LNCAP (cell line): Measurements from ENCODE around the gene FBXO10.
A peak's percentile ranks its signal among the peaks of the same experiment; 100 is the strongest.

Experiments
- CTCF ChIP-seq: fragments of 450-650 bp; IDR thresholded peaks from 2 replicates; pipeline ENCODE4 v1.5.1; 2017; ENCODE audit warnings: mild to moderate bottlenecking

Gene FBXO10

GRCh38 chr9:37583522-37584121 lies 7.4 kb upstream of the FBXO10 start:
- TF ChIP-seq CTCF, result no peak

DNA sequence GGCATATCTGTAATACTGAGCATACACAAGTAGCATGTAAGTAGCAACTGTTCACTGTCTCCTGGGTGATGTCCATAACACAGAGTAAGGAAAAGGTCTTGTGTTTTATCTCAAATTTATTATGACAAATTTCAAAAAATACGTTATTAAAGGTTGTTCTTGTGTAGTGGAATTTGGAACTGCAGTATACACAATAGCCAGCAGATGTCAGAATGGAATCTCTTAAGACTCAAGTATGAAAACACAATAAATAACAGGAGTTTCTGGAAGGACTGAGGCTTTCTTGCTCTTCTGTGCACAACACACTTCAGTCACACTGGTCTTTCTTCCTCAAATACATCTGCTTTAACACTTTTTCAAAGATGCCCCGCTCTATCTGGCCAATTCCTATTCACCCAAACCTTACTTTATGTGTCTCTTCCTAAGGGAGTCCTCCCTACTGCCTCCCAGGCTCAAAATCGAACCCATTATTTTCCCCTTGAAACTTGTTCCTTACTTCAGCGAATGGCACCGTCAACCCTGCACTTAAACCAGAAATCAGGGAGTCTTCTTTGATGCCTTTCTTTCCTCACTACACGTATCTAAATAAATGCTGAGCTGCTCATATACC lies 6.5 kb upstream of the FBXO10 start:
- peak; percentile 85 for TF ChIP-seq CTCF

DNA sequence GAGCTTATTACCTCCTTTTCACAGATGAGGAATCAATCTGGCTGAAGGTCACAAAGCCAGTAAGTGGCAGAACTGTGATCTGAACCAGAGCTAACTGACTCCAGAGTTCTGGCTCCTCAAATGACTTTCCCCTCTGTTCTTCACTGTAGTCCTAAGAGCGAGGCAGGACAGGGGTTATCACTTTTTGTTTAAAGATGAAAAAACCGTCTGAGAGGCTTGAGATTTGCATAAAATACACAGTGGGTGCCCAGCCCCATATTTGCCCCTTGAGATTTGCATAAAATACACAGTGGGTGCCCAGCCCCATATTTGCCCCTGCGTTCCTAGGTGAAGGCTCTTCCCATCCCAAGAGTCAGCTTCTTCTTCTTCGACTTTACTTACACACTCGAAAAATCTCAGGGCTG lies 667 bp downstream of the FBXO10 start:
- TF ChIP-seq CTCF, result no peak

- TF ChIP-seq CTCF, result no peak
Observed at GRCh38 chr9:37575001-37575400, 1.2 kb downstream of the FBXO10 start.

DNA sequence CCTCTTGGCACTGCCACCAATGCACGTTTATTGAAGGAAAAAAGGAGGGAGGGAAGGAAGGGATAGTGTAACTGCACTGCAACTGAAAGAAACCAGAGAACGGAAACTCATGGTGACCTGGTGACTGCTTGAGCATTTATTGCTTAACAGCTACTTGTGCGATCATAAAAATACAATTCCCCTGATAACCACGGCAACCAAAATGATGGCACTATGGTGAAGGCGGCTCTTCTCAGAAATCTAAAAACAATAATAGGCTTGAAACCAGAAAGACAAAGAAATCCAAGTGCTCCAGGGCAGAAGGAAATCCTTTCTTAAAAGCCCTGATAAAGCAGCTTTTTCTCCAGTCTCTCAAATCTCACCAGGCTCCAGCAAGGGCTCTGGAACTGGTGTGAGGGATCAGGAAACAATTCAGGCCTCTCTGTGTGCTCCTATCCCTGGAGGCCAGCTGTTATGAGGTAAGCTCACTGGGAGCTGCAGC lies 1.9 kb downstream of the FBXO10 start:
- no peak for TF ChIP-seq CTCF

- no peak for TF ChIP-seq CTCF
Observed at GRCh38 chr9:37571282-37571681, 4.9 kb downstream of the FBXO10 start.

- no peak for TF ChIP-seq CTCF
Observed at GRCh38 chr9:37566716-37567115, 9.5 kb downstream of the FBXO10 start.
